Gastroesophageal sphincter (tissue), 3 donors: Measurements from ENCODE around the gene PPP1R7.

Experiments
- CTCF ChIP-seq, 4 experiments: fragments of 200-600 bp in 2 of 4; fragments of 450-650 bp in 2 of 4; sonication (generic) in 1 of 4; IDR thresholded peaks; one replicate each; pipeline ENCODE4 v1.5.1; 2017 to 2019; ENCODE audit warnings: antibody characterized with exemption in 4 of 4, mild to moderate bottlenecking in 2 of 4, moderate library complexity in 2 of 4
- POLR2A ChIP-seq, 2 donors: fragments of 450-650 bp; IDR thresholded peaks; one replicate each; pipeline ENCODE4 v1.6.1; 2017; ENCODE audit warnings: antibody characterized with exemption in 2 of 2, mild to moderate bottlenecking in 2 of 2, moderate library complexity in 1 of 2

GRCh38 chr2:241219030-241219382 is 68.7 kb downstream of the PPP1R7 start:
- no peak for TF ChIP-seq CTCF (IDR thresholded peaks at IDR 0.05)
- no peak for TF ChIP-seq POLR2A (IDR thresholded peaks at IDR 0.05)
